Measurements from ENCODE around the gene OLA1. TPM values are rescaled to one million over a fixed set of nuclear protein-coding genes. Genes with fewer than 3 reads are reported as not detected.

The OLA1 gene
- total and polyA plus RNA-seq, 2 of the 4 experiments (the other 2 are of a cell fraction), result 54.7 to 71.2 TPM

DNA sequence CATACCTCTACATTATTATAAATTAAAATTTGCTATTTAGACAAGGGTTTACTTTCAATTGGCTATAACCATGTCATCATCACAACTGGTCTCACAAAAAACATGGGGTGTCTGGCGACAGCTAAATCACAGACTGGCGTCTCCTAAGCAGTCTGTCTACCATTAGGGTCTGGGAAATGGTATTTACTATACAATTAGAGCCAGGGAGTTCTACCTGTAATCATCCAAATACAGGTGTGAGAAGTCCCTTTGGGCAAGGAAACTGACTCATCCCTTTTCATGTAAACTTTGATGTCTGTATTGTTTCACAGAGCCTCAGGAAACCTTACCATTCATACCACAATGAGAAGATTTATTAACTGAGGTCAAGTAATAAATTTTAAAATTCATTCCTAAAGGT, 126.7 kb downstream of the OLA1 start:
- H4K5ac ChIP-seq (ENCODE audit: low read depth, low read length), result 0 out of 2 replicates have a peak overlapping the region, but pooled peaks have one; percentile 16
- DNase-seq, result no peak
- H2BK5ac ChIP-seq (ENCODE audit: low read depth, low read length, poor library complexity, severe bottlenecking), result no peak overlapping the region
- no peak overlapping the region for H2AK9ac ChIP-seq (replicated peaks; ENCODE audit: low read depth, low read length, poor library complexity)
- in situ Hi-C loops (cut with MboI; ENCODE audit: low sequenced_read_pairs), result no loop called here
- 0 out of 2 replicates have a peak, but pooled peaks cover 2% of the 10 kb centered on the region for H3K9me1 ChIP-seq (ENCODE audit: insufficient read depth, low read length)
- intact Hi-C loops (cut with micrococcal nuclease), result no loop called here
- dilution Hi-C loops (cut with HindIII; ENCODE audit: low sequenced_read_pairs, unreplicated experiment), result no loop called here
- no CpG with 5 or more reads among the region's 2 CpGs for WGBS, 2 experiments (ENCODE audit: extremely low coverage in 2 of 2, insufficient read length in 1 of 2)
- H2BK20ac ChIP-seq (ENCODE audit: low read depth, low read length), result no peak overlapping the region
- ChIA-PET POLR2A (ENCODE audit: unreplicated experiment) (no interaction called here), CTCF (interaction anchor here (1.4 kb wide), 1 partner anchor 24 kb away, joined by 4 read pairs; no protein-coding TSS in a partner anchor)
- no peaks in the 10 kb centered on the region for H3K27me3 ChIP-seq (ENCODE audit: control insufficient read depth, insufficient read depth, low read length)
- H3K4ac ChIP-seq (ENCODE audit: low read depth, low read length), result no peak overlapping the region
- peaks cover 6 to 10% of the 10 kb centered on the region in 2 experiments; a peak in 2 of 4 replicates for H3K79me1 ChIP-seq (ENCODE audit: low read depth in 1 of 2, low read length in 2 of 2)
- TF ChIP-seq CHD1 (IDR thresholded peaks at IDR 0.05; ENCODE audit: low read depth, low read length), result no peak
- no peak for TF ChIP-seq CEBPB (IDR thresholded peaks at IDR 0.05; ENCODE audit: low read depth, low read length)
- TF ChIP-seq MAFK (IDR thresholded peaks at IDR 0.05; ENCODE audit: low read depth, low read length), result no peak
- TF ChIP-seq, protein P1, sequence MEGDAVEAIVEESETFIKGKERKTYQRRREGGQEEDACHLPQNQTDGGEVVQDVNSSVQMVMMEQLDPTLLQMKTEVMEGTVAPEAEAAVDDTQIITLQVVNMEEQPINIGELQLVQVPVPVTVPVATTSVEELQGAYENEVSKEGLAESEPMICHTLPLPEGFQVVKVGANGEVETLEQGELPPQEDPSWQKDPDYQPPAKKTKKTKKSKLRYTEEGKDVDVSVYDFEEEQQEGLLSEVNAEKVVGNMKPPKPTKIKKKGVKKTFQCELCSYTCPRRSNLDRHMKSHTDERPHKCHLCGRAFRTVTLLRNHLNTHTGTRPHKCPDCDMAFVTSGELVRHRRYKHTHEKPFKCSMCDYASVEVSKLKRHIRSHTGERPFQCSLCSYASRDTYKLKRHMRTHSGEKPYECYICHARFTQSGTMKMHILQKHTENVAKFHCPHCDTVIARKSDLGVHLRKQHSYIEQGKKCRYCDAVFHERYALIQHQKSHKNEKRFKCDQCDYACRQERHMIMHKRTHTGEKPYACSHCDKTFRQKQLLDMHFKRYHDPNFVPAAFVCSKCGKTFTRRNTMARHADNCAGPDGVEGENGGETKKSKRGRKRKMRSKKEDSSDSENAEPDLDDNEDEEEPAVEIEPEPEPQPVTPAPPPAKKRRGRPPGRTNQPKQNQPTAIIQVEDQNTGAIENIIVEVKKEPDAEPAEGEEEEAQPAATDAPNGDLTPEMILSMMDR (conservative IDR thresholded peaks at IDR 0.05; ENCODE audit: low read depth, low read length), result no peak
- TF ChIP-seq RAD21 (IDR thresholded peaks at IDR 0.05; ENCODE audit: low read length), result no peak
- TF ChIP-seq, protein P2, sequence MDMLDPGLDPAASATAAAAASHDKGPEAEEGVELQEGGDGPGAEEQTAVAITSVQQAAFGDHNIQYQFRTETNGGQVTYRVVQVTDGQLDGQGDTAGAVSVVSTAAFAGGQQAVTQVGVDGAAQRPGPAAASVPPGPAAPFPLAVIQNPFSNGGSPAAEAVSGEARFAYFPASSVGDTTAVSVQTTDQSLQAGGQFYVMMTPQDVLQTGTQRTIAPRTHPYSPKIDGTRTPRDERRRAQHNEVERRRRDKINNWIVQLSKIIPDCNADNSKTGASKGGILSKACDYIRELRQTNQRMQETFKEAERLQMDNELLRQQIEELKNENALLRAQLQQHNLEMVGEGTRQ (IDR thresholded peaks at IDR 0.05; ENCODE audit: low read depth, low read length), result no peak
- no peak for TF ChIP-seq SMC3 (IDR thresholded peaks at IDR 0.05; ENCODE audit: low read depth, low read length)
- TF ChIP-seq BHLHE40 (IDR thresholded peaks at IDR 0.05; ENCODE audit: low read depth, low read length), result no peak
- no peak for TF ChIP-seq FOS (IDR thresholded peaks at IDR 0.05; ENCODE audit: low read depth, low read length)
- TF ChIP-seq, protein P3, sequence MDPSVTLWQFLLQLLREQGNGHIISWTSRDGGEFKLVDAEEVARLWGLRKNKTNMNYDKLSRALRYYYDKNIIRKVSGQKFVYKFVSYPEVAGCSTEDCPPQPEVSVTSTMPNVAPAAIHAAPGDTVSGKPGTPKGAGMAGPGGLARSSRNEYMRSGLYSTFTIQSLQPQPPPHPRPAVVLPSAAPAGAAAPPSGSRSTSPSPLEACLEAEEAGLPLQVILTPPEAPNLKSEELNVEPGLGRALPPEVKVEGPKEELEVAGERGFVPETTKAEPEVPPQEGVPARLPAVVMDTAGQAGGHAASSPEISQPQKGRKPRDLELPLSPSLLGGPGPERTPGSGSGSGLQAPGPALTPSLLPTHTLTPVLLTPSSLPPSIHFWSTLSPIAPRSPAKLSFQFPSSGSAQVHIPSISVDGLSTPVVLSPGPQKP (IDR thresholded peaks at IDR 0.05; ENCODE audit: borderline replicate concordance, low read depth, low read length), result no peak
- TF ChIP-seq MAZ (IDR thresholded peaks at IDR 0.05; ENCODE audit: borderline replicate concordance, low read depth, low read length), result no peak
- no peak for TF ChIP-seq NFE2L2 (IDR thresholded peaks at IDR 0.05; ENCODE audit: low read depth, low read length)
- no peak for TF ChIP-seq RFX5 (IDR thresholded peaks at IDR 0.05; ENCODE audit: low read depth, low read length)
- TF ChIP-seq MXI1 (IDR thresholded peaks at IDR 0.05; ENCODE audit: borderline replicate concordance, low read depth, low read length), result no peak
- TF ChIP-seq RCOR1 (IDR thresholded peaks at IDR 0.05; ENCODE audit: insufficient replicate concordance, low read length), result no peak
- no peak for TF ChIP-seq POLR2A (IDR thresholded peaks at IDR 0.05; ENCODE audit: low read depth, low read length)
- no peaks in the 10 kb centered on the region; the same call in 1 of the 2 replicates for H4K20me1 ChIP-seq (ENCODE audit: insufficient read depth, low read length)
- H3K4me2 ChIP-seq (ENCODE audit: low read depth, low read length), result no peak overlapping the region
- no peak overlapping the region for H4K8ac ChIP-seq (ENCODE audit: low read depth in 2 of 2, low read length in 2 of 2)
- BruUV-seq (replicated peaks), result no TSS peak
- H3K4me3 ChIP-seq (ENCODE audit: insufficient read depth, low read depth, low read length), result no peak overlapping the region
- H4K91ac ChIP-seq (ENCODE audit: insufficient read depth, low read depth, low read length), result no peak overlapping the region
- no peak overlapping the region for H2AFZ ChIP-seq (replicated peaks; ENCODE audit: low read length, poor library complexity)
- no peak overlapping the region for H3K56ac ChIP-seq (ENCODE audit: extremely low read depth, insufficient read depth, low read length)
- H3K36me3 ChIP-seq (ENCODE audit: control insufficient read depth, insufficient read depth, low read length), result no peaks in the 10 kb centered on the region
- H3K27ac ChIP-seq (ENCODE audit: insufficient read depth, low read length), result no peak overlapping the region
- H3K4me1 ChIP-seq (ENCODE audit: control insufficient read depth, insufficient read depth, low read length), result peaks cover 7% of the 10 kb centered on the region; the same call in 1 of the 2 replicates
- no peaks in the 10 kb centered on the region for H3K9me3 ChIP-seq (ENCODE audit: control insufficient read depth, insufficient read depth, low read length)
- H3K9ac ChIP-seq (ENCODE audit: low read depth, low read length), result no peak overlapping the region
- no peak overlapping the region for H3K23ac ChIP-seq (ENCODE audit: low read depth, low read length)
- ATAC-seq (ENCODE audit: low read depth), result no peak
- no peak overlapping the region for H2BK15ac ChIP-seq (ENCODE audit: low read depth, low read length)
- H2BK120ac ChIP-seq (ENCODE audit: low read depth, low read length), result no peak overlapping the region
- H2AK5ac ChIP-seq (ENCODE audit: low read depth, low read length), result no peak overlapping the region
- no peak overlapping the region; the same call in 1 of the 2 replicates for H3K18ac ChIP-seq (ENCODE audit: low read depth, low read length)
- no peak overlapping the region for H3K14ac ChIP-seq (replicated peaks; ENCODE audit: low read depth, low read length)

All from IMR-90 (cell line).